GM19372 (cell line): ENCODE data around the gene JAKMIP2.
"Not testable (repeated sequence)": the region's sequence is repeated elsewhere in the genome, so short reads cannot be mapped to it uniquely, and the experiment has no call there.

ENCODE experiments used
- ATAC-seq: cut with Tn5 transposase; IDR thresholded peaks from one replicate; pipeline ENCODE4 v1.9.1; 2021; ENCODE audit warnings: mild to moderate bottlenecking, low read depth, moderate library complexity; ENCODE audit not compliant: unreplicated experiment

The JAKMIP2 gene

GRCh38 chr5:147750065-147750464 lies 32.5 kb downstream of the JAKMIP2 start:
- no peak for ATAC-seq

GRCh38 chr5:147748590-147748989 lies 33.9 kb downstream of the JAKMIP2 start:
- no peak for ATAC-seq

GRCh38 chr5:147746986-147747385 lies 35.5 kb downstream of the JAKMIP2 start:
- ATAC-seq: no peak

GRCh38 chr5:147743678-147744374 lies 38.7 kb downstream of the JAKMIP2 start:
- no peak for ATAC-seq

GRCh38 chr5:147743012-147743411 lies 39.5 kb downstream of the JAKMIP2 start:
- no peak for ATAC-seq

GRCh38 chr5:147742151-147742550 lies 40.4 kb downstream of the JAKMIP2 start:
- no peak for ATAC-seq

GRCh38 chr5:147740864-147741263 lies 41.7 kb downstream of the JAKMIP2 start:
- ATAC-seq: no peak

GRCh38 chr5:147737921-147738320 lies 44.6 kb downstream of the JAKMIP2 start:
- no peak for ATAC-seq

- no peak for ATAC-seq
Observed at GRCh38 chr5:147735621-147736125, 46.9 kb downstream of the JAKMIP2 start.

- no peak for ATAC-seq
Observed at GRCh38 chr5:147734894-147735293, 47.6 kb downstream of the JAKMIP2 start.

GRCh38 chr5:147733075-147733474 lies 49.5 kb downstream of the JAKMIP2 start:
- no peak for ATAC-seq

GRCh38 chr5:147732291-147732883 lies 50.1 kb downstream of the JAKMIP2 start:
- no peak for ATAC-seq

GRCh38 chr5:147731431-147732290 lies 50.9 kb downstream of the JAKMIP2 start:
- ATAC-seq: no peak

GRCh38 chr5:147727200-147727599 lies 55.3 kb downstream of the JAKMIP2 start:
- ATAC-seq: no peak

GRCh38 chr5:147721191-147721960 lies 61.2 kb downstream of the JAKMIP2 start:
- ATAC-seq: not testable (repeated sequence)

- ATAC-seq: no peak
Observed at GRCh38 chr5:147713550-147714295, 68.8 kb downstream of the JAKMIP2 start.

GRCh38 chr5:147712598-147712997 lies 69.9 kb downstream of the JAKMIP2 start:
- no peak for ATAC-seq

GRCh38 chr5:147712019-147712418 lies 70.5 kb downstream of the JAKMIP2 start:
- ATAC-seq: no peak

- ATAC-seq: no peak
Observed at GRCh38 chr5:147711019-147711418, 71.5 kb downstream of the JAKMIP2 start.

- no peak for ATAC-seq
Observed at GRCh38 chr5:147708708-147709107, 73.8 kb downstream of the JAKMIP2 start.
